ENCODE results near the gene PPP1R36.

DNA sequence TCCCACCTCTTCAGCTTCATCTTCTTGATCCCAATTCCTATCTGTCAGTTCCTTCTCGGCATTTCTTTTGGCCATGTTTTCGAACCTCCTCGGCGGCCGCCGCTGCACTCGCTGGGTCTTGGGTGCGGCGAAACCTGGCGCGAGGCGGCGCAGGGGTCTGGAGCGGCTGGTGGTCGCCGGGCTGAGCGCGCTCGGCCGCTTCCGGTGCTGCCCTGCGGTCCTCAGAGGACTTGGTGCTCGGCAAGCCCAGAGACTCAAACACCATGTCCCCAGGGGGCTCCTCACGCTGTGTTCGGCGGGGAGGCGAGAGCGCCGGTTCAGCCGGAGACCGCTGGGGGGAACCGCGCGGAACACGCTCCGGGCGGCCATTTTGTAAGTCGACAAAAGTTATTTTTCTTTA lies 51.8 kb downstream of the PPP1R36 start:
- TF ChIP-seq, protein P1, sequence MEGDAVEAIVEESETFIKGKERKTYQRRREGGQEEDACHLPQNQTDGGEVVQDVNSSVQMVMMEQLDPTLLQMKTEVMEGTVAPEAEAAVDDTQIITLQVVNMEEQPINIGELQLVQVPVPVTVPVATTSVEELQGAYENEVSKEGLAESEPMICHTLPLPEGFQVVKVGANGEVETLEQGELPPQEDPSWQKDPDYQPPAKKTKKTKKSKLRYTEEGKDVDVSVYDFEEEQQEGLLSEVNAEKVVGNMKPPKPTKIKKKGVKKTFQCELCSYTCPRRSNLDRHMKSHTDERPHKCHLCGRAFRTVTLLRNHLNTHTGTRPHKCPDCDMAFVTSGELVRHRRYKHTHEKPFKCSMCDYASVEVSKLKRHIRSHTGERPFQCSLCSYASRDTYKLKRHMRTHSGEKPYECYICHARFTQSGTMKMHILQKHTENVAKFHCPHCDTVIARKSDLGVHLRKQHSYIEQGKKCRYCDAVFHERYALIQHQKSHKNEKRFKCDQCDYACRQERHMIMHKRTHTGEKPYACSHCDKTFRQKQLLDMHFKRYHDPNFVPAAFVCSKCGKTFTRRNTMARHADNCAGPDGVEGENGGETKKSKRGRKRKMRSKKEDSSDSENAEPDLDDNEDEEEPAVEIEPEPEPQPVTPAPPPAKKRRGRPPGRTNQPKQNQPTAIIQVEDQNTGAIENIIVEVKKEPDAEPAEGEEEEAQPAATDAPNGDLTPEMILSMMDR (IDR thresholded peaks at IDR 0.05; ENCODE audit: insufficient read depth, low read length, poor library complexity, severe bottlenecking): no peak
- TF ChIP-seq EZH2phosphoT487 (conservative IDR thresholded peaks at IDR 0.05; ENCODE audit: low read length): no peak
